Mesenchymal stem cell (in vitro differentiated cells and primary cell): ENCODE results near the gene SMTNL1.

Experiments
- DNase-seq: peaks from one replicate; pipeline ENCODE4 v3.0.0-alpha.2; 2013
- H2AFZ ChIP-seq: one replicate; pipeline ENCODE4 v1.6.1; 2013; ENCODE audit warnings: low read depth, mild to moderate bottlenecking, control low read depth, inconsistent platforms, low read length, moderate library complexity
- H2AK5ac ChIP-seq: 2 replicates; pipeline ENCODE4 v1.6.1; 2013; ENCODE audit warnings: low read length, moderate library complexity, mild to moderate bottlenecking, inconsistent platforms; ENCODE audit not compliant: severe bottlenecking
- H2BK120ac ChIP-seq: one replicate; pipeline ENCODE4 v1.6.1; 2013; ENCODE audit warnings: low read depth, mild to moderate bottlenecking, inconsistent platforms, low read length, moderate library complexity
- H2BK12ac ChIP-seq, 2 experiments: one replicate each; pipeline ENCODE4 v1.6.1; 2013; ENCODE audit warnings: inconsistent platforms in 2 of 2, low read length in 2 of 2, mild to moderate bottlenecking in 2 of 2, moderate library complexity in 2 of 2, control low read depth in 1 of 2
- H2BK15ac ChIP-seq: one replicate; pipeline ENCODE4 v1.6.1; 2013; ENCODE audit warnings: mild to moderate bottlenecking, low read depth, inconsistent platforms; ENCODE audit not compliant: poor library complexity, severe bottlenecking
- H2BK5ac ChIP-seq: 2 replicates; pipeline ENCODE4 v1.6.1; 2013; ENCODE audit warnings: low read depth, mild to moderate bottlenecking, low read length, control low read depth, inconsistent platforms; ENCODE audit not compliant: poor library complexity, severe bottlenecking
- H3K14ac ChIP-seq, 2 experiments: one replicate each; pipeline ENCODE4 v1.6.1; 2013; ENCODE audit warnings: inconsistent platforms in 2 of 2, low read length in 2 of 2, control low read depth in 1 of 2, mild to moderate bottlenecking in 1 of 2, moderate library complexity in 1 of 2
- H3K18ac ChIP-seq, 2 experiments: one replicate each; pipeline ENCODE4 v1.6.1; 2013; ENCODE audit warnings: inconsistent platforms in 2 of 2, low read length in 2 of 2, control low read depth in 1 of 2, low read depth in 1 of 2, mild to moderate bottlenecking in 1 of 2
- H3K23ac ChIP-seq, 2 experiments: one replicate each; pipeline ENCODE4 v1.6.1; 2013; ENCODE audit warnings: inconsistent platforms in 2 of 2, low read length in 2 of 2, mild to moderate bottlenecking in 2 of 2, moderate library complexity in 2 of 2, control low read depth in 1 of 2
- H3K27ac ChIP-seq: 2 replicates; pipeline ENCODE4 v1.5.1; 2013; ENCODE audit warnings: mild to moderate bottlenecking, moderate library complexity, low read length, control low read depth, inconsistent platforms; ENCODE audit not compliant: poor library complexity, severe bottlenecking
- H3K27me3 ChIP-seq, 2 experiments: 2 replicates each; pipeline versions ENCODE4 v1.6.1 to v1.7.0; 2013; ENCODE audit warnings: low read length in 2 of 2, mild to moderate bottlenecking in 2 of 2, moderate library complexity in 2 of 2, control low read depth in 1 of 2, inconsistent platforms in 1 of 2; ENCODE audit not compliant: control insufficient read depth in 1 of 2, insufficient read depth in 1 of 2
- H3K36me3 ChIP-seq, 2 experiments: 2 replicates each; pipeline versions ENCODE4 v1.6.1 to v1.7.0; 2013; ENCODE audit warnings: low read length in 2 of 2, control low read depth in 1 of 2, inconsistent platforms in 1 of 2, low read depth in 1 of 2, mild to moderate bottlenecking in 1 of 2; ENCODE audit not compliant: insufficient read depth in 2 of 2, control insufficient read depth in 1 of 2
- H3K4ac ChIP-seq, 2 experiments: one replicate each; pipeline ENCODE4 v1.6.1; 2013; ENCODE audit warnings: inconsistent platforms in 2 of 2, low read length in 2 of 2, mild to moderate bottlenecking in 2 of 2, moderate library complexity in 2 of 2, control low read depth in 1 of 2, low read depth in 1 of 2
- H3K4me1 ChIP-seq: 2 replicates; pipeline ENCODE4 v1.6.1; 2013; ENCODE audit warnings: low read depth, low read length, control low read depth; ENCODE audit not compliant: control insufficient read depth, insufficient read depth
- H3K4me2 ChIP-seq: 2 replicates; pipeline ENCODE4 v1.6.1; 2013; ENCODE audit warnings: low read length, mild to moderate bottlenecking, inconsistent platforms; ENCODE audit not compliant: poor library complexity, severe bottlenecking
- H3K4me3 ChIP-seq, 2 experiments: 2 replicates each; pipeline versions ENCODE4 v1.5.1 to v1.7.0; 2013; ENCODE audit warnings: low read length in 2 of 2, mild to moderate bottlenecking in 2 of 2, control low read depth in 1 of 2, low read depth in 1 of 2; ENCODE audit not compliant: insufficient read depth in 1 of 2
- H3K79me1 ChIP-seq: replicated peaks from 2 replicates; pipeline ENCODE4 v1.6.1; 2013; ENCODE audit warnings: mild to moderate bottlenecking, control low read depth, low read length, inconsistent platforms; ENCODE audit not compliant: poor library complexity, severe bottlenecking
- H3K9ac ChIP-seq: 2 replicates; pipeline ENCODE4 v1.7.0; 2013; ENCODE audit warnings: mild to moderate bottlenecking, low read length, moderate library complexity
- H3K9me3 ChIP-seq: 2 replicates; pipeline ENCODE4 v1.7.0; 2013; ENCODE audit warnings: mild to moderate bottlenecking, low read length; ENCODE audit not compliant: control insufficient read depth
- H4K8ac ChIP-seq: one replicate; pipeline ENCODE4 v1.6.1; 2013; ENCODE audit warnings: inconsistent platforms, mild to moderate bottlenecking, low read length, moderate library complexity
- H4K91ac ChIP-seq: one replicate; pipeline ENCODE4 v1.6.1; 2013; ENCODE audit warnings: mild to moderate bottlenecking, low read length, inconsistent platforms
- WGBS: methylation state at CpG from one replicate; pipeline ENCODE4 v1.1.7; 2013; ENCODE audit warnings: mixed read lengths; 5-methylcytosine and 5-hydroxymethylcytosine counted together

SMTNL1 gene

DNA sequence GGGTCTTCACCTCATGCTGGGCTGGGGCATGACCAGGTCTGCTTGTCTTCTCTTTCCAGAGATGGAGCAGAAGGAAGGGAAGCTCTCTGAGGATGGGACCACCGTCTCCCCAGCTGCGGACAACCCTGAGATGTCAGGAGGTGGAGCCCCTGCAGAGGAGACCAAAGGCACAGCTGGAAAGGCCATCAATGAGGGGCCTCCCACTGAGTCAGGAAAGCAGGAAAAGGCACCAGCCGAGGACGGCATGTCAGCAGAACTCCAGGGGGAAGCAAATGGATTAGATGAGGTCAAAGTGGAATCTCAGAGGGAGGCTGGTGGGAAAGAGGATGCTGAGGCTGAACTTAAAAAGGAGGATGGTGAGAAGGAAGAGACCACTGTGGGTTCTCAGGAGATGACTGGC, 5.2 kb downstream of the SMTNL1 start:
- Histone ChIP-seq H3K27me3 (peaks cover 5 to 41% of the 10 kb centered on the region in 2 experiments), H3K27ac (no peak overlapping the region), H4K8ac (no peak overlapping the region), H3K9ac (no peak overlapping the region), H3K23ac (no peak overlapping the region), H2BK12ac (no peak overlapping the region), H2AFZ (no peak overlapping the region), H3K4me1 (peaks cover 2% of the 10 kb centered on the region), H3K18ac (no peak overlapping the region), H3K4me2 (no peak overlapping the region), H3K9me3 (no peaks in the 10 kb centered on the region), H3K14ac (no peak overlapping the region), H2BK15ac (no peak overlapping the region), H3K36me3 (peaks cover 3 to 12% of the 10 kb centered on the region in 2 experiments), H2AK5ac (no peak overlapping the region), H4K91ac (no peak overlapping the region), H2BK5ac (no peak overlapping the region), H2BK120ac (no peak overlapping the region), H3K4ac (no peak overlapping the region), H3K4me3 (no peak overlapping the region), H3K79me1 (no peaks in the 10 kb centered on the region)
- no peak for DNase-seq
- 36% methylated on average over 4 of the region's 4 CpGs for WGBS

DNA sequence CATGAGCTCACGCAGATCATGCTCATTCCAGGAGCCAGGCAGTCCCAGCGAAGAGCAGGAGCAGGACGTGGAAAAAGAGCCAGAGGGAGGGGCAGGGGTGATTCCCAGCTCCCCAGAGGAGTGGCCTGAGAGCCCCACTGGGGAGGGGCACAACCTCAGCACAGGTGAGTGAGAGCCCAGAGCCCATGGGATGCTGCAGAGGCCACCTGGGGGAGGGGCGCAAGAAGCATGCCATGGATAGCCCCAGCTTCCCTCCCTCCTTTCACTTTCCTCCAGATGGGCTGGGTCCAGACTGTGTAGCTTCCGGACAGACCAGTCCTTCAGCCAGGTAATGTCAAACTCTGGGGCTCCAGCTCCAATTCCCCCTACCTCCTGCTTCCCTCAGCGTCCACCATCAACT, 6.2 kb downstream of the SMTNL1 start:
- H3K4me2 ChIP-seq = no peak overlapping the region
- no peak overlapping the region for H3K9ac ChIP-seq
- H4K8ac ChIP-seq = no peak overlapping the region
- 70% methylated on average over 6 of the region's 6 CpGs for WGBS
- H2BK5ac ChIP-seq = no peak overlapping the region
- H3K4me3 ChIP-seq = no peak overlapping the region
- no peak overlapping the region for H2AK5ac ChIP-seq
- no peak overlapping the region for H3K27ac ChIP-seq
- no peak overlapping the region for H3K23ac ChIP-seq
- H3K4ac ChIP-seq = no peak overlapping the region
- peaks cover 5 to 33% of the 10 kb centered on the region in 2 experiments for H3K27me3 ChIP-seq
- no peak overlapping the region for H2AFZ ChIP-seq
- no peak for DNase-seq
- H3K36me3 ChIP-seq = peaks cover 3 to 19% of the 10 kb centered on the region in 2 experiments
- peaks cover 2% of the 10 kb centered on the region for H3K4me1 ChIP-seq
- H2BK12ac ChIP-seq = no peak overlapping the region
- H2BK15ac ChIP-seq = no peak overlapping the region
- H3K18ac ChIP-seq = no peak overlapping the region
- no peaks in the 10 kb centered on the region for H3K79me1 ChIP-seq
- H4K91ac ChIP-seq = no peak overlapping the region
- no peaks in the 10 kb centered on the region for H3K9me3 ChIP-seq
- no peak overlapping the region for H3K14ac ChIP-seq
- no peak overlapping the region for H2BK120ac ChIP-seq

DNA sequence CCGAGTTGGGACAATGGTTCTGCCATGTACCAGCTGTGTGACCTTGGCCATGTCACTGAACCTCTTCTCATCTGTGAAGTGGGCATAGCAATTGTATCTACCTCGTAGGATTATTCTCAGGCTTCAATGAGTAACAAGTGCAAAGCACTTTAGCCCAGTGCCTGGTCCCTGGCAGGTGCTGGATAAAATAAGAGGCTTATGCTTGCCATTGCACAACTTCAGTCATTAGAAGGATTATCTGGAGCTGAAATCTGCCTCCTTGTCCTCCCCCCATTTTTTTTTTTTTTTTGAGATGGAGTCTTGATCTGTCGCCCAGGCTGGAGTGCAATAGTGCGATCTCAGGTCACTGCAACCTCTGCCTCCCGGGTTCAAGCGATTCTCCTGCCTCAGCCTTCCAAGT, 7.2 kb downstream of the SMTNL1 start:
- Histone ChIP-seq H4K8ac (no peak overlapping the region), H3K79me1 (no peaks in the 10 kb centered on the region), H2BK120ac (no peak overlapping the region), H3K9ac (no peak overlapping the region), H3K9me3 (no peaks in the 10 kb centered on the region), H3K4me3 (no peak overlapping the region), H2AFZ (no peak overlapping the region), H3K18ac (no peak overlapping the region), H3K23ac (no peak overlapping the region), H4K91ac (no peak overlapping the region), H2BK5ac (no peak overlapping the region), H3K27ac (no peak overlapping the region), H3K36me3 (peaks cover 4 to 26% of the 10 kb centered on the region in 2 experiments), H3K4ac (no peak overlapping the region), H2BK12ac (no peak overlapping the region), H2AK5ac (no peak overlapping the region), H3K4me2 (no peak overlapping the region), H3K27me3 (peaks cover 5 to 29% of the 10 kb centered on the region in 2 experiments), H3K14ac (no peak overlapping the region), H3K4me1 (peaks cover 2% of the 10 kb centered on the region), H2BK15ac (no peak overlapping the region)
- WGBS = 89% methylated on average over 6 of the region's 6 CpGs
- DNase-seq = no peak

GRCh38 chr11:57545883-57546282, 8.5 kb downstream of the SMTNL1 start:
- Histone ChIP-seq H3K4me1 (peaks cover 2% of the 10 kb centered on the region), H3K23ac (no peak overlapping the region), H3K14ac (no peak overlapping the region), H3K79me1 (no peaks in the 10 kb centered on the region), H2BK12ac (no peak overlapping the region), H2AK5ac (no peak overlapping the region), H3K9me3 (no peaks in the 10 kb centered on the region), H2AFZ (no peak overlapping the region), H3K18ac (no peak overlapping the region), H2BK5ac (no peak overlapping the region), H3K4me2 (no peak overlapping the region), H3K27ac (no peak overlapping the region), H3K36me3 (peaks cover 13 to 40% of the 10 kb centered on the region in 2 experiments), H3K4ac (no peak overlapping the region), H3K4me3 (no peak overlapping the region), H4K8ac (no peak overlapping the region), H2BK120ac (no peak overlapping the region), H3K27me3 (peaks cover 5 to 23% of the 10 kb centered on the region in 2 experiments), H4K91ac (no peak overlapping the region), H2BK15ac (no peak overlapping the region), H3K9ac (no peak overlapping the region)
- WGBS = 99% methylated on average over 10 of the region's 13 CpGs
- DNase-seq = no peak
